Measurements from ENCODE around the gene CISTR.
A peak's percentile ranks its signal among the peaks of the same experiment; 100 is the strongest.

CISTR gene

DNA sequence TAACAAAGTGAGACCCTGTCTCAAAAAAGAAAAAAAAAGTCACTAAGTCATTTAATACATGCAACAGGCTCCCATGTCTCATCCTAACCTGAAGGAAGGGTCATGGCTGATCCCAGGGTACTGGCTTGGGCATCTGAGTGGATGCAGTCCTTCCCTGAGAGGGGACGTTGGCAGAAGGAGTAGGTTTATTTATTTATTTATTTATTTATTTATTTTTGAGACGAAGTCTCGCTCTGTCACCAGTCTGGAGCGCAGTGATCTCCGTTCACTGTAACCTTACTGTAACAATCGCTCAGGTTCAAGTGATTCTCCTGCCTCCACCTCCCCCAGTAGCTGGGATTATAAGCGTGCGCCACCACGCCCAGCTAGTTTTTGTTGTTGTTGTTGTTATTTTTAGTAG is 17.4 kb downstream of the CISTR start (continued):
- TF ChIP-seq, protein P1, sequence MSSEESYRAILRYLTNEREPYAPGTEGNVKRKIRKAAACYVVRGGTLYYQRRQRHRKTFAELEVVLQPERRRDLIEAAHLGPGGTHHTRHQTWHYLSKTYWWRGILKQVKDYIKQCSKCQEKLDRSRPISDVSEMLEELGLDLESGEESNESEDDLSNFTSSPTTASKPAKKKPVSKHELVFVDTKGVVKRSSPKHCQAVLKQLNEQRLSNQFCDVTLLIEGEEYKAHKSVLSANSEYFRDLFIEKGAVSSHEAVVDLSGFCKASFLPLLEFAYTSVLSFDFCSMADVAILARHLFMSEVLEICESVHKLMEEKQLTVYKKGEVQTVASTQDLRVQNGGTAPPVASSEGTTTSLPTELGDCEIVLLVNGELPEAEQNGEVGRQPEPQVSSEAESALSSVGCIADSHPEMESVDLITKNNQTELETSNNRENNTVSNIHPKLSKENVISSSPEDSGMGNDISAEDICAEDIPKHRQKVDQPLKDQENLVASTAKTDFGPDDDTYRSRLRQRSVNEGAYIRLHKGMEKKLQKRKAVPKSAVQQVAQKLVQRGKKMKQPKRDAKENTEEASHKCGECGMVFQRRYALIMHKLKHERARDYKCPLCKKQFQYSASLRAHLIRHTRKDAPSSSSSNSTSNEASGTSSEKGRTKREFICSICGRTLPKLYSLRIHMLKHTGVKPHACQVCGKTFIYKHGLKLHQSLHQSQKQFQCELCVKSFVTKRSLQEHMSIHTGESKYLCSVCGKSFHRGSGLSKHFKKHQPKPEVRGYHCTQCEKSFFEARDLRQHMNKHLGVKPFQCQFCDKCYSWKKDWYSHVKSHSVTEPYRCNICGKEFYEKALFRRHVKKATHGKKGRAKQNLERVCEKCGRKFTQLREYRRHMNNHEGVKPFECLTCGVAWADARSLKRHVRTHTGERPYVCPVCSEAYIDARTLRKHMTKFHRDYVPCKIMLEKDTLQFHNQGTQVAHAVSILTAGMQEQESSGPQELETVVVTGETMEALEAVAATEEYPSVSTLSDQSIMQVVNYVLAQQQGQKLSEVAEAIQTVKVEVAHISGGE (tag by site-specific recombination; conservative IDR thresholded peaks at IDR 0.05; ENCODE audit: low read depth): peak; percentile 48; the same call in 1 of the 2 replicates
- TF ChIP-seq ZSCAN5A (tag by site-specific recombination; IDR thresholded peaks at IDR 0.05) (no peak), ZNF664 (tag by site-specific recombination; IDR thresholded peaks at IDR 0.05) (no peak), ZNF530 (tag by site-specific recombination; IDR thresholded peaks at IDR 0.05; ENCODE audit: low read depth) (no peak), ZNF518A (tag by site-specific recombination; conservative IDR thresholded peaks at IDR 0.05; ENCODE audit: low read depth) (peak; percentile 66), ZNF677 (tag by site-specific recombination; IDR thresholded peaks at IDR 0.05) (no peak), ZNF394 (tag by site-specific recombination; IDR thresholded peaks at IDR 0.05; ENCODE audit: borderline replicate concordance) (peak; percentile 78; the same call in 1 of the 2 replicates), SP2 (tag by site-specific recombination; IDR thresholded peaks at IDR 0.05) (no peak), ZNF623 (tag by site-specific recombination; IDR thresholded peaks at IDR 0.05) (0 out of 2 replicates have a peak, but pooled peaks have one; percentile 19), YY2 (tag by site-specific recombination; IDR thresholded peaks at IDR 0.05) (no peak)
- TF ChIP-seq, protein P2, sequence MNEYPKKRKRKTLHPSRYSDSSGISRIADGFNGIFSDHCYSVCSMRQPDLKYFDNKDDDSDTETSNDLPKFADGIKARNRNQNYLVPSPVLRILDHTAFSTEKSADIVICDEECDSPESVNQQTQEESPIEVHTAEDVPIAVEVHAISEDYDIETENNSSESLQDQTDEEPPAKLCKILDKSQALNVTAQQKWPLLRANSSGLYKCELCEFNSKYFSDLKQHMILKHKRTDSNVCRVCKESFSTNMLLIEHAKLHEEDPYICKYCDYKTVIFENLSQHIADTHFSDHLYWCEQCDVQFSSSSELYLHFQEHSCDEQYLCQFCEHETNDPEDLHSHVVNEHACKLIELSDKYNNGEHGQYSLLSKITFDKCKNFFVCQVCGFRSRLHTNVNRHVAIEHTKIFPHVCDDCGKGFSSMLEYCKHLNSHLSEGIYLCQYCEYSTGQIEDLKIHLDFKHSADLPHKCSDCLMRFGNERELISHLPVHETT (tag by site-specific recombination; IDR thresholded peaks at IDR 0.05): no peak

GRCh38 chr12:53733807-53734200 is 18.0 kb downstream of the CISTR start:
- no peaks in the 10 kb centered on the region for H3K36me3 ChIP-seq (ENCODE audit: control insufficient read depth in 2 of 2, insufficient read depth in 1 of 2, low read length in 2 of 2)
- peak overlapping the region; percentile 65 for H3K27ac ChIP-seq (ENCODE audit: extremely low read depth, low read depth, low read length)
- H3K4me1 ChIP-seq (ENCODE audit: control insufficient read depth, insufficient read depth, low read length): peaks cover 5% of the 10 kb centered on the region
- ChIA-PET POLR2A (interaction anchor here (0.8 to 1.1 kb wide), 2 partner anchors 25 to 35 kb away, joined by 3 read pairs; no protein-coding TSS in a partner anchor), CTCF (interaction anchor here (0.9 to 18.2 kb wide), 6 partner anchors 11 to 518 kb away, joined by 3 to 327 read pairs (median 7); no protein-coding TSS in a partner anchor)
- no peaks in the 10 kb centered on the region for H3K9me3 ChIP-seq (ENCODE audit: control insufficient read depth, insufficient read depth, low read depth, low read length)
- no peak overlapping the region for H3K4me3 ChIP-seq (ENCODE audit: low read depth, low read length)
- TF ChIP-seq PRDM4 (tag by site-specific recombination; IDR thresholded peaks at IDR 0.05): peak; percentile 63; the same call in 1 of the 2 replicates
- TF ChIP-seq ZNF830 (tag by site-specific recombination; IDR thresholded peaks at IDR 0.05; ENCODE audit: low read depth): no peak
- no peak for TF ChIP-seq ZNF223 (tag by site-specific recombination; IDR thresholded peaks at IDR 0.05)
- no peak for TF ChIP-seq ZFP3 (tag by site-specific recombination; IDR thresholded peaks at IDR 0.05; ENCODE audit: low read depth)
- TF ChIP-seq GLI2 (tag by site-specific recombination; IDR thresholded peaks at IDR 0.05; ENCODE audit: borderline replicate concordance, low read depth): no peak
- TF ChIP-seq ZNF76 (tag by site-specific recombination; IDR thresholded peaks at IDR 0.05; ENCODE audit: borderline replicate concordance, low read depth): no peak
- TF ChIP-seq ZBTB17 (tag by site-specific recombination; IDR thresholded peaks at IDR 0.05): no peak
- TF ChIP-seq ZNF48 (tag by site-specific recombination; IDR thresholded peaks at IDR 0.05): no peak
- TF ChIP-seq ZNF2 (tag by site-specific recombination; IDR thresholded peaks at IDR 0.05): no peak
- TF ChIP-seq ZNF629 (tag by site-specific recombination; IDR thresholded peaks at IDR 0.05): 0 out of 2 replicates have a peak, but pooled peaks have one; percentile 4
- TF ChIP-seq ZNF660 (tag by site-specific recombination; IDR thresholded peaks at IDR 0.05): no peak

All from HEK293 (cell line).